BLaER1 (cell line): Measurements from ENCODE around the gene KIAA0513.

Experiments used
- H3K27ac ChIP-seq: shearing (Covaris generic); formaldehyde crosslinking; 2 replicates; pipeline ENCODE4 v1.8.1; 2022
- H3K27me3 ChIP-seq: shearing (Covaris generic); formaldehyde crosslinking; 2 replicates; pipeline ENCODE4 v1.8.1; 2022
- H3K36me3 ChIP-seq: shearing (Covaris generic); formaldehyde crosslinking; 2 replicates; pipeline ENCODE4 v1.8.1; 2022
- H3K4me1 ChIP-seq: shearing (Covaris generic); formaldehyde crosslinking; 2 replicates; pipeline ENCODE4 v1.8.1; 2022
- H3K4me2 ChIP-seq: shearing (Covaris generic); formaldehyde crosslinking; 2 replicates; pipeline ENCODE4 v1.8.1; 2022
- H3K4me3 ChIP-seq: shearing (Covaris generic); formaldehyde crosslinking; 2 replicates; pipeline ENCODE4 v1.8.1; 2022
- H3K9ac ChIP-seq: shearing (Covaris generic); formaldehyde crosslinking; 2 replicates; pipeline ENCODE4 v1.8.1; 2022
- H3K9me3 ChIP-seq: shearing (Covaris generic); formaldehyde crosslinking; 2 replicates; pipeline ENCODE4 v1.8.1; 2022
- H4K20me1 ChIP-seq: shearing (Covaris generic); formaldehyde crosslinking; 2 replicates; pipeline ENCODE4 v1.8.1; 2022
- Cebpa-rat ChIP-seq: shearing (Covaris generic); IDR thresholded peaks from 2 replicates; pipeline ENCODE4 v1.8.1; 2022

The KIAA0513 gene

DNA sequence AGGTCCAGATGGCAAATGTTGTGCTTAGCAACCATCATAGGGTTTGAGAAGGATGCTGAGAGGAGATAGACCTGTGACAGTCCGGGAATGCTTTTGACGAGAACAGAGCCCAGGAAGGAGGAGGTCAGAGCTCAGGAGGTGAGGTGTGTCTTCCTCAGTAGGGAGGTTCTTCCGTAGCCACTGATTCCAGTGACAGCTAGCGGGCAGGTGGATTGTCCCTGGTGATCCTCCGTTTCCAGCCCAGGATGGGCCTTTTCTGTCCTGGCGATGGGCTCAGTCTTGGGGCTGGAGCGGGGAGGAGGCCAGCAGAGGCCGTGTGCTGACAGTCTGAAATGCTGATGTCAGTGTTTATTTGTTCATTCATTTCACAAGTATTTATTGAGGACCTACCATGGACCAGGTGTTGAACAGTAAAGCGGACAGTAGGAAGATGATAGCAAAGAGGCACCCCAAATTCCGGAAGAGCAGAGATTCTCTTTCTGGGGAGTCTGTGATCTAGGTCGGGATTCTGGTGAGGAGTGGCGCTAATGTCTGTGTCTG, 38.8 kb downstream of the KIAA0513 start:
- Histone ChIP-seq H4K20me1 (peaks cover 43% of the 10 kb centered on the region), H3K36me3 (no peaks in the 10 kb centered on the region)

DNA sequence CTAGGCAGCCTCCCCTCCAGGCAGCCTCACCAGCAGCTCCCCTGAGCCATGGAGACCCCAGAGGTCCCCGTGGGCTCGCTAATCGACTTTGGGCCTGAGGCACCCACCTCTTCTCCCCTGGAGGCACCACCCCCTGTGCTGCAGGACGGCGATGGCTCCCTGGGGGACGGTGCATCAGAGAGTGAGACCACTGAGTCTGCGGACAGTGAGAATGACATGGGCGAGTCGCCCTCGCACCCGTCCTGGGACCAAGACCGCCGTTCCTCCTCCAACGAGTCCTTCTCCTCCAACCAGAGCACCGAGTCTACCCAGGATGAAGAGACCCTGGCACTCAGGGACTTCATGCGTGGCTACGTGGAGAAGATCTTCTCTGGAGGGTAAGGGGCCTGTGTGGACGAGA, 39.4 kb downstream of the KIAA0513 start:
- H3K4me2 ChIP-seq = peak overlapping the region; percentile 55
- no peak overlapping the region for H3K9ac ChIP-seq
- peaks cover 37% of the 10 kb centered on the region for H4K20me1 ChIP-seq
- no peak for TF ChIP-seq Cebpa-rat
- peaks cover 41% of the 10 kb centered on the region for H3K4me1 ChIP-seq
- H3K9me3 ChIP-seq = no peaks in the 10 kb centered on the region
- H3K27ac ChIP-seq = no peak overlapping the region
- H3K27me3 ChIP-seq = peaks cover 69% of the 10 kb centered on the region
- H3K4me3 ChIP-seq = no peak overlapping the region
- no peaks in the 10 kb centered on the region for H3K36me3 ChIP-seq

More for the DNA sequence above, 38.8 kb downstream of the KIAA0513 start:
- TF ChIP-seq Cebpa-rat = no peak
- H3K4me2 ChIP-seq = no peak overlapping the region
- peaks cover 42% of the 10 kb centered on the region for H3K4me1 ChIP-seq
- H3K27me3 ChIP-seq = peaks cover 75% of the 10 kb centered on the region
- no peak overlapping the region for H3K27ac ChIP-seq
- H3K9ac ChIP-seq = no peak overlapping the region
- H3K4me3 ChIP-seq = no peak overlapping the region
- H3K9me3 ChIP-seq = no peaks in the 10 kb centered on the region

DNA sequence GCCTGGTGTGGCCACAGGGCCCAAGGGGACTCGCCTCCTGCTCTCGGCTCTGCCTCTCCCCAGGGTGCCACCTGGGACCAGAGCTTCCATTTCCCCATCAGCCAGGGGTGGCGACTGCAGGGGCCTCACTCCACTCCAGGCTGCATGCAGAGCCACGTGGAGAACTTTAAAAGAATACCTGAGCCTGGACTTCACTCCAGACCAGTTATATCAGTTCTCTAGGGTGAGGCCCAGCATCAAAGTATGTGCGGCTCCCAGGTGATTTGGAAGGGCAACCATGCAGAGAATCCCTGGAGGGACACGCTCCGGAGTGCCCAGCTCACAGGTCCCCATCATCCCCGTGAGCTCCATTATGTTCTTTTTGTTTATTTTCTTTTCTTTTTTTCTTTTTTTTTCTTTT, 39.8 kb downstream of the KIAA0513 start:
- no peak overlapping the region for H3K27ac ChIP-seq
- H4K20me1 ChIP-seq = peaks cover 35% of the 10 kb centered on the region
- TF ChIP-seq Cebpa-rat = no peak
- H3K9me3 ChIP-seq = no peaks in the 10 kb centered on the region
- no peak overlapping the region for H3K4me3 ChIP-seq
- peaks cover 39% of the 10 kb centered on the region for H3K4me1 ChIP-seq
- peak overlapping the region; percentile 55 for H3K4me2 ChIP-seq
- no peak overlapping the region for H3K9ac ChIP-seq
- no peaks in the 10 kb centered on the region for H3K36me3 ChIP-seq
- peaks cover 69% of the 10 kb centered on the region for H3K27me3 ChIP-seq

DNA sequence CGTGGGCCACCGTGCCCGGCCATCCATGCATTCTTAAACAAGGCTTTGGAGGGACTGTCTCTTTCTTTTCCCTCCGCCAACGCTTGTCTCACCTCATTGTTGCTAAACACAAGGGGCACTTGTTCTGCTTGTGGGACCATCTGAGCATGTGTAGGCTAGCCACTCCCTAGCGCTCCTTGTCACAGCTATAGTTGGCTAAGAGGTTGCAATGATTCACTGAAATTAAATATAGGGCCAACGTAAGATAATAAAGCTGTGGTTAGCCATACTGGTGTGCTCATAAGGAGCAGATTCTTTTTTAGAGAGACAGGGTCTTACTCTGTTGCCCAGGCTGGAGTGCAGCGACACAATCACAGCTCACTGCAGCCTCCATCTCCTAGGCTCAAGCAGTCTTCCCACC, 41.2 kb downstream of the KIAA0513 start:
- peaks cover 26% of the 10 kb centered on the region for H3K4me1 ChIP-seq
- no peak for TF ChIP-seq Cebpa-rat

DNA sequence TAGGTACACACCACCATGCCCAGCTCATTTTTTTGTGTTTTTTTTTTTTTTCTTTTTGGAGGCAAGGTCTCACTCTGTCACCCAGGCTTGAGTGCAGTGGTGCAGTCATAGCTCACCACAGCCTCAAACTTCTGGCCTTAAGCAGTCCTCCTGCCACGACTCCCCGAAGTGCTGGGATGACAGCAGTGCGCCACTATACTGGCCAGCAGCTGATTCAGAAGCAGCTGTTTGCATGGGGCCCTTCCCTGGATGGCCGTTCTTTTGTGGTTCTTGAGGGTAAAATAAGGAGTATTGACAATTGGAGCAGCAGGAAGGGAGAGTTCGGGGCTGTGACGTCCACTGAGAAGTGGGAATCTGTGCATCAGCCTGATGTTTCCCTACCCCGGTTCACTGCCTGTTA, 41.6 kb downstream of the KIAA0513 start:
- no peak overlapping the region for H3K9ac ChIP-seq
- no peak overlapping the region for H3K4me2 ChIP-seq
- no peak for TF ChIP-seq Cebpa-rat

More for the DNA sequence above, 41.2 kb downstream of the KIAA0513 start:
- no peak overlapping the region for H3K27ac ChIP-seq
- no peak overlapping the region for H3K4me2 ChIP-seq
- H3K9me3 ChIP-seq = no peaks in the 10 kb centered on the region
- peaks cover 23% of the 10 kb centered on the region; the same call in 1 of the 2 replicates for H4K20me1 ChIP-seq
- H3K9ac ChIP-seq = no peak overlapping the region
- H3K27me3 ChIP-seq = peaks cover 56% of the 10 kb centered on the region
- no peak overlapping the region for H3K4me3 ChIP-seq
- no peaks in the 10 kb centered on the region for H3K36me3 ChIP-seq

DNA sequence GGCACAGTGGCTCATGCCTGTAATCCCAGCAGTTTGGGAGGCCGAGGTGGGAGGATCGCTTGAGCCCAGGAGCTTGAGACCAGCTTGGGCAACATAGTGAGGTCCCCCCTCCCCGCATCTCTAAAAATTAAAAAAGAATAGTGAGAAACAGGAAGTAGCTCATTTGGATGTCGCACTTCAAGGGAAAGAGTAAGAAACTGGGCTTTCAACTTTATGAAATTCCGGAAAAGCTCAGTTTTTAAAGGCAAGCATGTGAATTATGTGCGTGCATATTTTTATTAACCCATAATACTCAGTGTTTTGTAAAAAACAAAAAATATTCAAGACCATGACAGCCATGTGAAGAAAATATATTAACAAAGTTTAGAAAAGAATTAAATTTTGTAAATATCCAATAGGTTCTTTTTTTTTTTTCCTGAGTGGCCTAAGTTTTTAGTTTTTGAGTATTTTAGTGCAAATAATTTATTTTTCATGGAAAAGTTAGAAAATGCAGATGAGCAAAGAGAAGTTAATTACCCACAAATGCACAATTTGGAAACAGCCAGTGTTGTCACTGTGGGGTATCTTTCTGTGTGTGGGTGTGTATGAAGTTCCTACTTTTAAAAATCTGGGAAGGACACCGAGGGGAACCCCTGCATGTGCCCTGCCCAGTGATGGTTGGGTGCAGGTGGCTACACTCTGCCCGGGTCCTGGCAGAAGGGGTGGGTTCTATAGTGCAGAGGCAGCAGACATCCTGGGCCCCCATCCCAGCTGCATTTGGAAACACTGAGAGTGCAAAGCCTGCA, 44.7 kb downstream of the KIAA0513 start:
- TF ChIP-seq Cebpa-rat = no peak
- no peak overlapping the region for H3K27ac ChIP-seq
- no peak overlapping the region for H3K9ac ChIP-seq
- no peak overlapping the region for H3K4me2 ChIP-seq
- H3K4me3 ChIP-seq = no peak overlapping the region
- H3K36me3 ChIP-seq = no peaks in the 10 kb centered on the region
- H4K20me1 ChIP-seq = peaks cover 4% of the 10 kb centered on the region; the same call in 1 of the 2 replicates
- H3K4me1 ChIP-seq = peaks cover 30% of the 10 kb centered on the region
- H3K27me3 ChIP-seq = peaks cover 40% of the 10 kb centered on the region
- H3K9me3 ChIP-seq = no peaks in the 10 kb centered on the region

More for the DNA sequence above, 41.6 kb downstream of the KIAA0513 start:
- no peaks in the 10 kb centered on the region for H3K9me3 ChIP-seq
- no peak overlapping the region for H3K4me3 ChIP-seq
- peaks cover 25% of the 10 kb centered on the region for H3K4me1 ChIP-seq
- H3K27me3 ChIP-seq = peaks cover 52% of the 10 kb centered on the region
- H3K27ac ChIP-seq = no peak overlapping the region
- peaks cover 23% of the 10 kb centered on the region; the same call in 1 of the 2 replicates for H4K20me1 ChIP-seq
- no peaks in the 10 kb centered on the region for H3K36me3 ChIP-seq

DNA sequence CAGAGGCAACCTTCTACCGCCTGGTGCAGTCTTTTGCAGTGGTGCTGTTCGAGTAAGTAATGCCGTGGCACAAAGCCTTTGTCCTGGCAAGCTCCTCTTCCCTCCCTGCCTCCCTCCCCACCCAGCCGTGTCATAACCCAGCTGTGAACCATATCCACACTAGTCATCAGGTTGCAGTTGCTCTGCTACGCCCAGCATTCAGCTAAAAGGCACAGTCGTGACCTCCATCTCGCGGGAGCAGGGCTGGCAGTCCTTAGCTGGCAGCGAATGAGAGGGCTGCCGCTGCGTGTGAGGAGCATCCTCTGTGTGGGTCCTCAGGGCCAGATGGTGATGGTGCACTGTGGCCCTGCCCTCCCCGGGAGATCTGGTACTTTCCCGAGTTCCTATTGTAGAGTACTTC, 45.4 kb downstream of the KIAA0513 start:
- no peak overlapping the region for H3K27ac ChIP-seq
- H3K27me3 ChIP-seq = peaks cover 40% of the 10 kb centered on the region
- peaks cover 33% of the 10 kb centered on the region for H3K4me1 ChIP-seq
- H3K9ac ChIP-seq = no peak overlapping the region
- H3K4me2 ChIP-seq = no peak overlapping the region
- H3K9me3 ChIP-seq = no peaks in the 10 kb centered on the region
- no peaks in the 10 kb centered on the region for H3K36me3 ChIP-seq
- no peaks in the 10 kb centered on the region; the same call in 1 of the 2 replicates for H4K20me1 ChIP-seq
- no peak overlapping the region for H3K4me3 ChIP-seq
- TF ChIP-seq Cebpa-rat = no peak

DNA sequence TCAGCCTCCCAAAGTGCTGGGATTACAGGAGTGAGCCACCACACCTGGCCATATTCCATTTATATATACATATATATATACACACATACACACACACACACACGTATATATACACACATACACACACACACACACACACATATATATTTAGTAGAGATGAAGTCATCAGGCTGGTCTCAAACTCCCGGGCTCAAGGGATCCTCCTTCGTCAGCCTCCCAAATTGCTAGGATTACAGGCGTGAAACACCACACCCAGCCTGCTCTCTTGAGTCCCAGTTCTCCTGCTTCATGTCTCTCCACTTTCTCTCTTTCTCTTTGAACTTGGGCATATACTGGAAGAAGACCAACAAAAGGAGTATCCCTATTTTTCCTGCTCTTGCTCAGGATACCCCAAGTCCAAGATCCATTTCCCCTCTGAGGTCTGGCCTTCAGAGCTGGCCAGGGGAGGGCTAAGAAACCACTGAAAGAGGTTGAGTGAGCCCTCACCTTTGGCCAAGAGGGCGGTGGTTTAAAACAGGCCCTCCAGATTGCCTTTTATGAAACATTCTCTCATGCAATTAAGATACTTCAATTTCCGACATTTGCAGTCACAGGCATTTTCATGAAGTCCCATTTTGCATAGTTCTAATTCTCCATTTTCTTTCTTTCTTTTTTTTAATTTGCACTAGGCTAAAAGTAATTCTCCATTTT, 46.8 kb downstream of the KIAA0513 start:
- no peaks in the 10 kb centered on the region for H3K9me3 ChIP-seq
- no peaks in the 10 kb centered on the region for H3K36me3 ChIP-seq
- H3K4me2 ChIP-seq = no peak overlapping the region
- H3K9ac ChIP-seq = no peak overlapping the region
- TF ChIP-seq Cebpa-rat = no peak
- no peak overlapping the region for H3K4me3 ChIP-seq
- H3K4me1 ChIP-seq = peaks cover 38% of the 10 kb centered on the region
- no peaks in the 10 kb centered on the region; the same call in 1 of the 2 replicates for H4K20me1 ChIP-seq
- no peak overlapping the region for H3K27ac ChIP-seq
- H3K27me3 ChIP-seq = peaks cover 45% of the 10 kb centered on the region

DNA sequence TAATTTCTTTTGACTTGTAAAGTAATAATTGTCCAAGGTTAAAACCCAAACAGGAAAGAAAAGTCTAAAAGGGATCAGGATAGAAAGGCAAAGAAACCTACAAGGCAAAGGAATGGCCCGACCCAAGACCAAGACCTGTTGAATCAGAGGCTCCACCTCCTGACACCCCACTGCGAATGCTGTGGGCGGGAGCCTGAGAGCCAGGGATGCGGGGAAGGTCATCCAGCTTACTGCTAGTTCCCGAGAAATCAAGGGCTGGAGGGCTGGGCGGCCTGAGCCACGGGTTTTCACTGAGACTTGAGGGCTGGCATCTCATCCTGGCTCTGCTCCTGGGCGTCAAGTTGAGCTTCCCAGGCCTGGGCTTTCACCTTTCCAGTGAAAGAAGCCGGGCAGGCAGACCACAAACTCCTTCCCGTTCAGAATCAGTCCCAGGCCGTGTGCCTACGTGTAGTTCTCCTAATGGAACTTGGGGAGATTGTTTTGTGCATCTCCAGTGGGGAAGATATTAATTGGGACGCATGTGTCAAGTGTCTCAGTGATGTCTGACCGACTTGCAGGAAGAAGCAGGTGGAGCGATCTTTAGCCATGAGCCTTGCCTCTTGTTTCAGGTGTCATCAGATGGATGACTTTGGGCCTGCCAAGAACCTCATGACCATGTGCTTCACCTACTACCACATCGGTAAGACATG, 47.8 kb downstream of the KIAA0513 start:
- H3K4me1 ChIP-seq = peaks cover 32% of the 10 kb centered on the region
- no peak overlapping the region for H3K4me3 ChIP-seq
- H3K9ac ChIP-seq = no peak overlapping the region
- no peak overlapping the region for H3K4me2 ChIP-seq
- no peak for TF ChIP-seq Cebpa-rat
- no peaks in the 10 kb centered on the region for H3K36me3 ChIP-seq
- H4K20me1 ChIP-seq = no peaks in the 10 kb centered on the region; the same call in 1 of the 2 replicates
- H3K27ac ChIP-seq = no peak overlapping the region
- H3K27me3 ChIP-seq = peaks cover 42% of the 10 kb centered on the region
- H3K9me3 ChIP-seq = no peaks in the 10 kb centered on the region
